Transverse colon (tissue), 4 donors: ENCODE measurements around the gene TP53TG5.

Experiments
- EP300 ChIP-seq: sonication (generic); formaldehyde crosslinking; IDR thresholded peaks from one replicate; pipeline ENCODE4 v1.6.1; 2017; ENCODE audit warnings: antibody characterized with exemption, low read depth
- POLR2A ChIP-seq: fragments of 450-650 bp; IDR thresholded peaks from one replicate; pipeline ENCODE4 v1.6.1; 2016; ENCODE audit warnings: antibody characterized with exemption, mild to moderate bottlenecking, moderate library complexity
- POLR2AphosphoS5 ChIP-seq, 3 donors: sonication (generic); formaldehyde crosslinking; IDR thresholded peaks; one replicate each; pipeline ENCODE4 v1.6.1; 2016; ENCODE audit warnings: antibody characterized with exemption in 3 of 3
- TF ChIP-seq, protein P1 (sequence below), 5 experiments: fragments of 200-600 bp in 3 of 5; fragments of 450-650 bp in 2 of 5; sonication (generic) in 3 of 5; IDR thresholded peaks; 1 replicate in 2 of 5; 2 replicates in 3 of 5; pipeline ENCODE4 v1.5.1; 2016 to 2017; ENCODE audit warnings: antibody characterized with exemption in 5 of 5, inconsistent platforms in 3 of 5, mild to moderate bottlenecking in 2 of 5, moderate library complexity in 1 of 5

- TF ChIP-seq POLR2A (no peak), POLR2AphosphoS5 (IDR thresholded peaks at IDR 0.05) (no peak), EP300 (no peak)
- TF ChIP-seq, protein P1, sequence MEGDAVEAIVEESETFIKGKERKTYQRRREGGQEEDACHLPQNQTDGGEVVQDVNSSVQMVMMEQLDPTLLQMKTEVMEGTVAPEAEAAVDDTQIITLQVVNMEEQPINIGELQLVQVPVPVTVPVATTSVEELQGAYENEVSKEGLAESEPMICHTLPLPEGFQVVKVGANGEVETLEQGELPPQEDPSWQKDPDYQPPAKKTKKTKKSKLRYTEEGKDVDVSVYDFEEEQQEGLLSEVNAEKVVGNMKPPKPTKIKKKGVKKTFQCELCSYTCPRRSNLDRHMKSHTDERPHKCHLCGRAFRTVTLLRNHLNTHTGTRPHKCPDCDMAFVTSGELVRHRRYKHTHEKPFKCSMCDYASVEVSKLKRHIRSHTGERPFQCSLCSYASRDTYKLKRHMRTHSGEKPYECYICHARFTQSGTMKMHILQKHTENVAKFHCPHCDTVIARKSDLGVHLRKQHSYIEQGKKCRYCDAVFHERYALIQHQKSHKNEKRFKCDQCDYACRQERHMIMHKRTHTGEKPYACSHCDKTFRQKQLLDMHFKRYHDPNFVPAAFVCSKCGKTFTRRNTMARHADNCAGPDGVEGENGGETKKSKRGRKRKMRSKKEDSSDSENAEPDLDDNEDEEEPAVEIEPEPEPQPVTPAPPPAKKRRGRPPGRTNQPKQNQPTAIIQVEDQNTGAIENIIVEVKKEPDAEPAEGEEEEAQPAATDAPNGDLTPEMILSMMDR (IDR thresholded peaks at IDR 0.05): no peak
Measured at GRCh38 chr20:45346851-45347250, 31.3 kb downstream of the TP53TG5 start.
